B cell (primary cell): ENCODE results near the gene LRRC15. TPM values are rescaled to one million over a fixed set of nuclear protein-coding genes. Genes with fewer than 3 reads are reported as not detected.

ENCODE experiments used
- ATAC-seq: fragments of 200-7000 bp; cut with Tn5 transposase; one replicate; pipeline ENCODE4 v1.10.0; 2021; ENCODE audit warnings: low read depth, mild to moderate bottlenecking, moderate number of reproducible peaks, moderate library complexity
- CTCF ChIA-PET: fragments of 350-600 bp; sonication (Branson Sonifier 250); formaldehyde crosslinking; loops from one replicate; lab custom pipeline; 2021; ENCODE audit warnings: antibody characterized with exemption, inconsistent platforms; lab: Charles Lee
- POLR2A ChIA-PET: fragments of 350-600 bp; sonication (Branson Sonifier 250); formaldehyde crosslinking; loops from one replicate; lab custom pipeline; 2021; ENCODE audit warnings: antibody characterized with exemption; lab: Charles Lee
- DNase-seq: peaks from one replicate; pipeline ENCODE4 v3.0.0; 2013
- H2AFZ ChIP-seq: 2 replicates; pipeline ENCODE4 v1.6.1; 2012; ENCODE audit warnings: mild to moderate bottlenecking, low read depth, low read length; ENCODE audit not compliant: insufficient read depth, poor library complexity, severe bottlenecking
- H3K27ac ChIP-seq, 2 donors: 1 replicate in 1 of 2; 2 replicates in 1 of 2; pipeline ENCODE4 v1.5.1; 2012 to 2013; ENCODE audit warnings: low read length in 2 of 2, mild to moderate bottlenecking in 2 of 2, moderate library complexity in 1 of 2
- H3K27me3 ChIP-seq, 4 experiments: fragments of 200-600 bp in 1 of 4; sonication (generic) in 1 of 4; replicated peaks in 1 of 4; 1 replicate in 2 of 4; 2 replicates in 2 of 4; pipeline versions ENCODE4 v1.6.1 to v1.7.0; 2013 to 2016; ENCODE audit warnings: low read length in 3 of 4, mild to moderate bottlenecking in 2 of 4, mixed read lengths in 1 of 4, moderate library complexity in 1 of 4; ENCODE audit not compliant: insufficient read depth in 4 of 4, control insufficient read depth in 3 of 4; ENCODE audit errors: control extremely low read depth in 1 of 4
- H3K36me3 ChIP-seq, 2 experiments: replicated peaks in 1 of 2; 1 replicate in 1 of 2; 2 replicates in 1 of 2; pipeline versions ENCODE4 v1.6.1 to v1.7.1; 2013; ENCODE audit warnings: low read length in 1 of 2; ENCODE audit not compliant: insufficient read depth in 2 of 2, control insufficient read depth in 1 of 2; ENCODE audit errors: control extremely low read depth in 1 of 2, extremely low read depth in 1 of 2
- H3K4me1 ChIP-seq, 2 donors: fragments of 200-600 bp in 1 of 2; sonication (generic) in 1 of 2; 1 replicate in 1 of 2; 2 replicates in 1 of 2; pipeline versions ENCODE4 v1.5.1 to v1.6.1; 2013 to 2017; ENCODE audit warnings: low read length in 2 of 2; ENCODE audit not compliant: control insufficient read depth in 2 of 2, insufficient read depth in 2 of 2
- H3K4me2 ChIP-seq: replicated peaks from 2 replicates; pipeline ENCODE3; 2012; ENCODE audit warnings: mild to moderate bottlenecking, low read depth, low read length; ENCODE audit not compliant: poor library complexity, severe bottlenecking
- H3K4me3 ChIP-seq, 5 experiments: fragments of 200-600 bp in 1 of 5; sonication (generic) in 1 of 5; 1 replicate in 3 of 5; 2 replicates in 2 of 5; pipeline versions ENCODE4 v1.5.1 to v1.7.0; 2011 to 2016; ENCODE audit warnings: low read length in 4 of 5, mild to moderate bottlenecking in 4 of 5, low read depth in 2 of 5, control low read depth in 1 of 5, moderate library complexity in 1 of 5; ENCODE audit not compliant: insufficient read depth in 1 of 5; ENCODE audit errors: control extremely low read depth in 1 of 5, extremely low read depth in 1 of 5
- H3K79me2 ChIP-seq: fragments of 200-600 bp; sonication (generic); one replicate; pipeline ENCODE4 v1.6.0; 2016; ENCODE audit warnings: low read length; ENCODE audit not compliant: control insufficient read depth, insufficient read depth
- H3K9ac ChIP-seq: fragments of 200-600 bp; sonication (generic); 2 replicates; pipeline ENCODE4 v1.6.1; 2017; ENCODE audit warnings: mild to moderate bottlenecking, low read length, moderate library complexity
- H3K9me3 ChIP-seq, 3 donors: one replicate each; pipeline versions ENCODE4 v1.6.1 to v1.7.1; 2013; ENCODE audit warnings: low read length in 2 of 3; ENCODE audit not compliant: control insufficient read depth in 2 of 3, insufficient read depth in 1 of 3; ENCODE audit errors: control extremely low read depth in 1 of 3
- H4K20me1 ChIP-seq: 2 replicates; pipeline ENCODE4 v1.6.0; 2012; ENCODE audit warnings: mild to moderate bottlenecking, low read length; ENCODE audit not compliant: insufficient read depth, control insufficient read depth, poor library complexity, severe bottlenecking
- H3K27ac Mint-ChIP-seq: one replicate; pipeline ENCODE4 v1.8.0; 2021; ENCODE audit warnings: mixed read lengths
- H3K27me3 Mint-ChIP-seq: one replicate; pipeline ENCODE4 v1.8.0; 2021; ENCODE audit warnings: mixed read lengths
- H3K4me1 Mint-ChIP-seq: one replicate; pipeline ENCODE4 v1.8.0; 2021; ENCODE audit warnings: mixed read lengths
- H3K4me3 Mint-ChIP-seq: one replicate; pipeline ENCODE4 v1.8.0; 2021; ENCODE audit warnings: mixed read lengths
- H3K9me3 Mint-ChIP-seq: one replicate; pipeline ENCODE4 v1.8.0; 2022; ENCODE audit warnings: mixed read lengths; ENCODE audit not compliant: insufficient read depth
- EZH2 ChIP-seq: IDR thresholded peaks from 2 replicates; pipeline ENCODE4 v1.6.1; 2012; ENCODE audit warnings: borderline replicate concordance, low read depth, mild to moderate bottlenecking, moderate library complexity, low read length; ENCODE audit not compliant: insufficient read depth, poor library complexity, severe bottlenecking
- WGBS: methylation state at CpG from one replicate; pipeline ENCODE4 v1.1.5; 2013; ENCODE audit warnings: missing lambda C conversion rate; ENCODE audit not compliant: insufficient coverage; 5-methylcytosine and 5-hydroxymethylcytosine counted together
- intact Hi-C: fragments of 100-400 bp; cut with micrococcal nuclease; formaldehyde crosslinking; loops from one replicate; pipeline ENCODE4 v1.10.0; 2022
- polyA plus RNA-seq: library from polyadenylated mRNA; depleted of rRNA; stranded (reverse); fragments of >200 nt; gene quantifications from 2 replicates; pipeline ENCODE4 v1.2.3, GENCODE V29; 2012
- total RNA-seq, 2 donors: library from RNA; stranded (reverse); fragments of 120-200 nt in 1 of 2; gene quantifications; 1 replicate in 1 of 2; 2 replicates in 1 of 2; pipeline versions ENCODE4 v1.2.3 to v1.2.4, GENCODE V29; 2013 to 2022
- TF ChIP-seq, protein P1 (sequence below): fragments of 200-600 bp; IDR thresholded peaks from one replicate; pipeline ENCODE4 v1.8.0; 2022; ENCODE audit warnings: antibody characterized with exemption, mild to moderate bottlenecking

LRRC15 gene
- total and polyA plus RNA-seq, 2 donors (not counting 1 experiment from before 2014, with no cell fraction given) = not detected

DNA sequence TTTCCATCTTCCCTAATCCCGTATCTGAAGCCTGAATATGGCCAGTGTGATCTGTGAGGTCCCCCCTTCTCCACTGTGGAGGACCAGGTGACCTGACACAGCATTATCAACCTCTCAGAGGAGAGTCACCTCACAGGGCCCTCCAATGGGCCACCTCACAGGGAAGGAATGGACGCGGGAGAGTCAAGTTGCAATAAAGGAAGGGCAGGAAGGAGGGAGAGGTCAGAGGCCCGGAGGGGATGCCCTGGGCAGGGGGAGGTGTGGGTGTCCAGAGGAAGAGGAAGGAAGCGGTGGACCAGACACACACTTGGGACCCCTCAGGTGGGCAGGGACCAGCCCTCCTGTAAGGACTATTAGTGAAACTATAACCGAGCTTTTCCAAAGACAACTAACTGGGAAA is 14.6 kb upstream of the LRRC15 start:
- H3K9ac ChIP-seq = no peak overlapping the region
- no peaks in the 10 kb centered on the region for H3K36me3 ChIP-seq
- Mint-ChIP-seq H3K27ac (no peak overlapping the region), H3K9me3 (no peaks in the 10 kb centered on the region), H3K4me3 (no peak overlapping the region), H3K27me3 (peaks cover 25% of the 10 kb centered on the region), H3K4me1 (no peaks in the 10 kb centered on the region)
- H3K4me3 ChIP-seq = no peak overlapping the region
- H3K4me2 ChIP-seq = no peak overlapping the region
- ATAC-seq (no peak), DNase-seq (no peak)
- H4K20me1 ChIP-seq = no peaks in the 10 kb centered on the region
- H3K79me2 ChIP-seq = no peaks in the 10 kb centered on the region
- intact Hi-C loops = no loop called here
- TF ChIP-seq, protein P1, sequence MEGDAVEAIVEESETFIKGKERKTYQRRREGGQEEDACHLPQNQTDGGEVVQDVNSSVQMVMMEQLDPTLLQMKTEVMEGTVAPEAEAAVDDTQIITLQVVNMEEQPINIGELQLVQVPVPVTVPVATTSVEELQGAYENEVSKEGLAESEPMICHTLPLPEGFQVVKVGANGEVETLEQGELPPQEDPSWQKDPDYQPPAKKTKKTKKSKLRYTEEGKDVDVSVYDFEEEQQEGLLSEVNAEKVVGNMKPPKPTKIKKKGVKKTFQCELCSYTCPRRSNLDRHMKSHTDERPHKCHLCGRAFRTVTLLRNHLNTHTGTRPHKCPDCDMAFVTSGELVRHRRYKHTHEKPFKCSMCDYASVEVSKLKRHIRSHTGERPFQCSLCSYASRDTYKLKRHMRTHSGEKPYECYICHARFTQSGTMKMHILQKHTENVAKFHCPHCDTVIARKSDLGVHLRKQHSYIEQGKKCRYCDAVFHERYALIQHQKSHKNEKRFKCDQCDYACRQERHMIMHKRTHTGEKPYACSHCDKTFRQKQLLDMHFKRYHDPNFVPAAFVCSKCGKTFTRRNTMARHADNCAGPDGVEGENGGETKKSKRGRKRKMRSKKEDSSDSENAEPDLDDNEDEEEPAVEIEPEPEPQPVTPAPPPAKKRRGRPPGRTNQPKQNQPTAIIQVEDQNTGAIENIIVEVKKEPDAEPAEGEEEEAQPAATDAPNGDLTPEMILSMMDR = no peak
- TF ChIP-seq EZH2 = no peak
- H3K27ac ChIP-seq = no peak overlapping the region
- no peaks in the 10 kb centered on the region for H3K4me1 ChIP-seq
- peaks cover 0 to 6% (median 1%) of the 10 kb centered on the region in 4 experiments for H3K27me3 ChIP-seq
- H3K9me3 ChIP-seq = peaks cover 0 to under 1% (median 0%) of the 10 kb centered on the region in 3 donors
- 79% methylated on average over 5 of the region's 6 CpGs for WGBS
- ChIA-PET CTCF (no interaction called here), POLR2A (no interaction called here)
- H2AFZ ChIP-seq = no peak overlapping the region

DNA sequence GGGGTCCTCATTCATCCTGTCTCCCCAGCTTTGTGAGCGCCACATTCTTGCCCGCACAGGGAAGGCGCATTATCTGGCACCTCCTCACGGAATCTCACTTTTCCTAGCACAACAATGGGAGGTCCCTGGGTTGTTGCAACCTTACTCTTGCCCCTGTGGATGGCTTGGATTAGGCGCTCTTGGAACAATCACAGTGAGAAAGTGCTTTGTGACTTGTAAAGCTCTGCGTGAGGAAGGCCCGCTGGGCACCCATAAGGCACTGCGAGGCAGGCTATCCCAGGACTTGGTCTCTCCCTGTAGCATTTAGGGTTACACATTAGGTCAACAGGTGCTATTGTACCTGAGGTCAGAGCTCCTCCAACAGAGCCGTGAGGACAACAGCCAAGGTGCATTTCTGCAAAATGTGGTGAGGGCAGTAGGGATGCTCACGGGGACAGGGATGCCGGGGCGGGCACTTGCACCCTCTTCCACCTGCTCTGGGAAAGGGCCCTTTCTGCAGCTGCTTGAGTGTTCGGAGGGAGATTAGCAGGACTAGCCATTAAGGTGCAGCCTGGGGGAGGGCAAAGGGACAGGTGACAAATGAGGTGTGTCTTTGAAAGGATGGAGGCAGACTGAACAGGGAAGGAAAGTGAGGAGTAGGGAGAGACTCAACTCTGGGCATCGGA is 13.9 kb upstream of the LRRC15 start:
- Histone ChIP-seq H3K9me3 (no peaks in the 10 kb centered on the region), H3K4me2 (no peak overlapping the region), H3K79me2 (no peaks in the 10 kb centered on the region), H3K27me3 (peaks cover 0 to 6% (median 1%) of the 10 kb centered on the region in 4 experiments), H3K36me3 (no peaks in the 10 kb centered on the region), H3K4me1 (no peaks in the 10 kb centered on the region), H3K9ac (no peak overlapping the region), H4K20me1 (no peaks in the 10 kb centered on the region), H2AFZ (no peak overlapping the region), H3K27ac (no peak overlapping the region), H3K4me3 (no peak overlapping the region)
- intact Hi-C loops = no loop called here
- Mint-ChIP-seq H3K27me3 (peaks cover 30% of the 10 kb centered on the region), H3K4me3 (no peak overlapping the region), H3K9me3 (no peaks in the 10 kb centered on the region), H3K4me1 (no peaks in the 10 kb centered on the region), H3K27ac (no peak overlapping the region)
- CTCF ChIA-PET = no interaction called here
- POLR2A ChIA-PET = no interaction called here
- ATAC-seq (no peak), DNase-seq (no peak)
- no peak for TF ChIP-seq EZH2
- TF ChIP-seq, protein P1 = no peak
- WGBS = 92% methylated on average over 10 of the region's 14 CpGs
